HEK293 (cell line): ENCODE measurements around the gene ZNF653.

Experiments
- FEZF1 ChIP-seq: fragments of 450-650 bp; formaldehyde crosslinking; IDR thresholded peaks from 2 replicates; pipeline ENCODE4 v1.5.1; 2016; ENCODE audit warnings: missing biosample characterization, missing genetic modification characterization
- GLI2 ChIP-seq: fragments of 450-650 bp; formaldehyde crosslinking; IDR thresholded peaks from 2 replicates; pipeline ENCODE4; 2017; ENCODE audit warnings: missing biosample characterization, missing genetic modification characterization, low read depth, borderline replicate concordance
- HOXC10 ChIP-seq: sonication (generic); formaldehyde crosslinking; IDR thresholded peaks from 2 replicates; pipeline ENCODE4 v1.8.1; 2023; ENCODE audit warnings: mild to moderate bottlenecking, missing genetic modification reagents
- KLF1 ChIP-seq: fragments of 450-650 bp; formaldehyde crosslinking; IDR thresholded peaks from 2 replicates; pipeline ENCODE4 v1.5.1; 2016; ENCODE audit warnings: missing biosample characterization, missing genetic modification characterization
- REPIN1 ChIP-seq: fragments of 450-650 bp; formaldehyde crosslinking; IDR thresholded peaks from 2 replicates; pipeline ENCODE4 v1.5.1; 2017; ENCODE audit warnings: missing biosample characterization, missing genetic modification characterization, low read depth
- SALL2 ChIP-seq: fragments of 450-650 bp; formaldehyde crosslinking; IDR thresholded peaks from 2 replicates; pipeline ENCODE4 v1.5.0; 2017; ENCODE audit warnings: missing biosample characterization, mild to moderate bottlenecking, missing genetic modification characterization, borderline replicate concordance
- ZBTB1 ChIP-seq: fragments of 450-650 bp; formaldehyde crosslinking; IDR thresholded peaks from 2 replicates; pipeline ENCODE4 v1.5.1; 2016; ENCODE audit warnings: missing biosample characterization, missing genetic modification characterization
- ZBTB21 ChIP-seq: fragments of 450-650 bp; formaldehyde crosslinking; IDR thresholded peaks from 2 replicates; pipeline ENCODE4 v1.5.1; 2017; ENCODE audit warnings: missing biosample characterization, missing genetic modification characterization
- ZBTB8A ChIP-seq: fragments of 450-650 bp; formaldehyde crosslinking; IDR thresholded peaks from 2 replicates; pipeline ENCODE4 v1.5.1; 2016; ENCODE audit warnings: missing biosample characterization, missing genetic modification characterization
- ZNF138 ChIP-seq: fragments of 450-650 bp; formaldehyde crosslinking; IDR thresholded peaks from 2 replicates; pipeline ENCODE4 v1.5.1; 2016; ENCODE audit warnings: missing biosample characterization, missing genetic modification characterization, borderline replicate concordance
- ZNF155 ChIP-seq: fragments of 450-650 bp; formaldehyde crosslinking; IDR thresholded peaks from 2 replicates; pipeline ENCODE4 v1.5.1; 2016; ENCODE audit warnings: missing biosample characterization, missing genetic modification characterization
- ZNF174 ChIP-seq: fragments of 450-650 bp; formaldehyde crosslinking; IDR thresholded peaks from 2 replicates; pipeline ENCODE4 v1.5.0; 2017; ENCODE audit warnings: missing biosample characterization, mild to moderate bottlenecking, missing genetic modification characterization
- ZNF239 ChIP-seq: fragments of 450-650 bp; formaldehyde crosslinking; IDR thresholded peaks from 2 replicates; pipeline ENCODE4 v1.5.1; 2016; ENCODE audit warnings: missing biosample characterization, missing genetic modification characterization
- ZNF302 ChIP-seq: fragments of 450-650 bp; formaldehyde crosslinking; IDR thresholded peaks from 2 replicates; pipeline ENCODE4 v1.5.1; 2016; ENCODE audit warnings: missing biosample characterization, missing genetic modification characterization, low read depth
- ZNF37A ChIP-seq: fragments of 450-650 bp; IDR thresholded peaks from 2 replicates; pipeline ENCODE4 v1.5.1; 2018; ENCODE audit warnings: missing biosample characterization, missing genetic modification characterization
- ZNF391 ChIP-seq: fragments of 450-650 bp; formaldehyde crosslinking; IDR thresholded peaks from 2 replicates; pipeline ENCODE4 v1.5.1; 2016; ENCODE audit warnings: low read depth, missing biosample characterization, missing genetic modification characterization, borderline replicate concordance
- ZNF510 ChIP-seq: fragments of 450-650 bp; formaldehyde crosslinking; IDR thresholded peaks from 2 replicates; pipeline ENCODE4 v1.5.1; 2018; ENCODE audit warnings: mild to moderate bottlenecking, missing genetic modification characterization, missing biosample characterization; ENCODE audit not compliant: insufficient replicate concordance
- ZNF626 ChIP-seq: fragments of 450-650 bp; sonication (Bioruptor Pico); formaldehyde crosslinking; IDR thresholded peaks from 2 replicates; pipeline ENCODE4 v1.5.1; 2018; ENCODE audit warnings: missing biosample characterization, missing genetic modification characterization, inconsistent platforms
- ZNF654 ChIP-seq: fragments of 450-650 bp; formaldehyde crosslinking; IDR thresholded peaks from 2 replicates; pipeline ENCODE4 v1.5.1; 2016; ENCODE audit warnings: low read depth, missing biosample characterization, missing genetic modification characterization
- ZNF785 ChIP-seq: fragments of 450-650 bp; formaldehyde crosslinking; IDR thresholded peaks from 2 replicates; pipeline ENCODE4 v1.5.1; 2016; ENCODE audit warnings: missing biosample characterization, missing genetic modification characterization
- ZNF791 ChIP-seq: fragments of 450-650 bp; formaldehyde crosslinking; IDR thresholded peaks from 2 replicates; pipeline ENCODE4 v1.5.1; 2016; ENCODE audit warnings: missing biosample characterization, missing genetic modification characterization
- ZNF830 ChIP-seq: fragments of 450-650 bp; IDR thresholded peaks from 2 replicates; pipeline ENCODE4 v1.5.0; 2018; ENCODE audit warnings: missing biosample characterization, missing genetic modification characterization, low read depth, mild to moderate bottlenecking, moderate library complexity
- TF ChIP-seq, protein P1 (sequence below): fragments of 450-650 bp; formaldehyde crosslinking; IDR thresholded peaks from 2 replicates; pipeline ENCODE4 v1.5.1; 2016; ENCODE audit warnings: missing biosample characterization, missing genetic modification characterization
- TF ChIP-seq, protein P2 (sequence below): fragments of 450-650 bp; formaldehyde crosslinking; IDR thresholded peaks from 2 replicates; pipeline ENCODE4 v1.5.1; 2016; ENCODE audit warnings: missing biosample characterization, missing genetic modification characterization, borderline replicate concordance
- TF ChIP-seq, protein P3 (sequence below): fragments of 450-650 bp; formaldehyde crosslinking; IDR thresholded peaks from 2 replicates; pipeline ENCODE4 v1.5.1; 2016; ENCODE audit warnings: missing biosample characterization, missing genetic modification characterization
- TF ChIP-seq, protein P4 (sequence below): fragments of 450-650 bp; formaldehyde crosslinking; optimal IDR thresholded peaks from 2 replicates; pipeline ENCODE3; 2016; ENCODE audit warnings: missing biosample characterization, mild to moderate bottlenecking, missing genetic modification characterization
- TF ChIP-seq, protein P5 (sequence below): fragments of 450-650 bp; formaldehyde crosslinking; IDR thresholded peaks from 2 replicates; pipeline ENCODE4 v1.5.1; 2016; ENCODE audit warnings: missing biosample characterization, missing genetic modification characterization, low read depth
- TF ChIP-seq, protein P6 (sequence below): fragments of 450-650 bp; formaldehyde crosslinking; IDR thresholded peaks from 2 replicates; pipeline ENCODE4 v1.5.1; 2016; ENCODE audit warnings: missing biosample characterization, missing genetic modification characterization

The ZNF653 gene

DNA sequence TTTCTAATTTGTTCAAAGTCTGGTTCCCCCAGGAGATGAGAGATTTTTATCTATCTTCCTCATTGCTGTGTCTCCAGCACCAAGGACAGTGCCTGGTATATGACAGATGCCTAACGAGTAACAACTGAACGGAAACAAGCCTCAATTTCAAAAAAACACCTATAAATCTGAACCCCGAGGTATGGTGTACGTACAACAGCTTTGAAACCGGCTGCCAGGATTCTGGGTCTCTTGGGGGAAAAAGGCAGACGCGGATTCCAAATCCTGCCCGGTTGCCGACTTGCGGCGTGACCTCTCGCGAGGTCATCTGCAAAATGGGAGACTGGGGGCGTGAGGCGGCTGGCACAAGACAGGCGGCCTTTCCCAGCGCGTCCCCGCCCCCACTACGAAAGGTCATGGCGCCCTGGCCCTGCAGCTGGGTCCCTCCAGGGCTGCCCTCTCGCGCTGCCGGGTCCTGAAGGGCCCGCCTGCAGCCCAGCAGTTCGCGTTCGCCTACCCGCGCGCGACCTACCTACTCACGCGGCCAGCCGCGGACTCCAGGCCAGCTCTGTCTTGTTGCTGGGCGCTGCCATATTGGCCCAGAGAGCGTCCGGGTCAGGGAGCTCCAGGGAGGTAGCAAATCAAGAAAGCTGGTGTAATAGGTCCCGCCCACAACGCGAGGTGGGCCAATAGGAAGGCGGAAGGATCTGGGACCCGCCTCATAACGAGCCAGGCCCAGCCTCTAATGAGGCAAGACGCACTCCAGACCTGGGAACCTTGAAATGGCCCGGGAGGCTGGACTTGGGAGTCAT is 23.1 kb upstream of the ZNF653 start, which contains the start of gene ECSIT (continued):
- TF ChIP-seq ZNF174 (tag by site-specific recombination): no peak
- TF ChIP-seq HOXC10 (CRISPR knock-in tag): no peak
- no peak for TF ChIP-seq ZNF830 (tag by site-specific recombination)
- TF ChIP-seq ZNF785 (tag by site-specific recombination): no peak
- TF ChIP-seq REPIN1 (tag by site-specific recombination): no peak
- TF ChIP-seq, protein P1, sequence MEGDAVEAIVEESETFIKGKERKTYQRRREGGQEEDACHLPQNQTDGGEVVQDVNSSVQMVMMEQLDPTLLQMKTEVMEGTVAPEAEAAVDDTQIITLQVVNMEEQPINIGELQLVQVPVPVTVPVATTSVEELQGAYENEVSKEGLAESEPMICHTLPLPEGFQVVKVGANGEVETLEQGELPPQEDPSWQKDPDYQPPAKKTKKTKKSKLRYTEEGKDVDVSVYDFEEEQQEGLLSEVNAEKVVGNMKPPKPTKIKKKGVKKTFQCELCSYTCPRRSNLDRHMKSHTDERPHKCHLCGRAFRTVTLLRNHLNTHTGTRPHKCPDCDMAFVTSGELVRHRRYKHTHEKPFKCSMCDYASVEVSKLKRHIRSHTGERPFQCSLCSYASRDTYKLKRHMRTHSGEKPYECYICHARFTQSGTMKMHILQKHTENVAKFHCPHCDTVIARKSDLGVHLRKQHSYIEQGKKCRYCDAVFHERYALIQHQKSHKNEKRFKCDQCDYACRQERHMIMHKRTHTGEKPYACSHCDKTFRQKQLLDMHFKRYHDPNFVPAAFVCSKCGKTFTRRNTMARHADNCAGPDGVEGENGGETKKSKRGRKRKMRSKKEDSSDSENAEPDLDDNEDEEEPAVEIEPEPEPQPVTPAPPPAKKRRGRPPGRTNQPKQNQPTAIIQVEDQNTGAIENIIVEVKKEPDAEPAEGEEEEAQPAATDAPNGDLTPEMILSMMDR (tag by site-specific recombination): no peak
- TF ChIP-seq GLI2: no peak
- no peak for TF ChIP-seq FEZF1
- TF ChIP-seq, protein P2, sequence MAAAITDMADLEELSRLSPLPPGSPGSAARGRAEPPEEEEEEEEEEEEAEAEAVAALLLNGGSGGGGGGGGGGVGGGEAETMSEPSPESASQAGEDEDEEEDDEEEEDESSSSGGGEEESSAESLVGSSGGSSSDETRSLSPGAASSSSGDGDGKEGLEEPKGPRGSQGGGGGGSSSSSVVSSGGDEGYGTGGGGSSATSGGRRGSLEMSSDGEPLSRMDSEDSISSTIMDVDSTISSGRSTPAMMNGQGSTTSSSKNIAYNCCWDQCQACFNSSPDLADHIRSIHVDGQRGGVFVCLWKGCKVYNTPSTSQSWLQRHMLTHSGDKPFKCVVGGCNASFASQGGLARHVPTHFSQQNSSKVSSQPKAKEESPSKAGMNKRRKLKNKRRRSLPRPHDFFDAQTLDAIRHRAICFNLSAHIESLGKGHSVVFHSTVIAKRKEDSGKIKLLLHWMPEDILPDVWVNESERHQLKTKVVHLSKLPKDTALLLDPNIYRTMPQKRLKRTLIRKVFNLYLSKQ: no peak
- TF ChIP-seq, protein P3, sequence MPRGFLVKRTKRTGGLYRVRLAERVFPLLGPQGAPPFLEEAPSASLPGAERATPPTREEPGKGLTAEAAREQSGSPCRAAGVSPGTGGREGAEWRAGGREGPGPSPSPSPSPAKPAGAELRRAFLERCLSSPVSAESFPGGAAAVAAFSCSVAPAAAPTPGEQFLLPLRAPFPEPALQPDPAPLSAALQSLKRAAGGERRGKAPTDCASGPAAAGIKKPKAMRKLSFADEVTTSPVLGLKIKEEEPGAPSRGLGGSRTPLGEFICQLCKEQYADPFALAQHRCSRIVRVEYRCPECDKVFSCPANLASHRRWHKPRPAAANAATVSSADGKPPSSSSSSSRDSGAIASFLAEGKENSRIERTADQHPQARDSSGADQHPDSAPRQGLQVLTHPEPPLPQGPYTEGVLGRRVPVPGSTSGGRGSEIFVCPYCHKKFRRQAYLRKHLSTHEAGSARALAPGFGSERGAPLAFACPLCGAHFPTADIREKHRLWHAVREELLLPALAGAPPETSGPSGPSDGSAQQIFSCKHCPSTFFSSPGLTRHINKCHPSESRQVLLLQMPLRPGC (tag by site-specific recombination): no peak
- peak; percentile 37; the same call in 1 of the 2 replicates for TF ChIP-seq KLF1
- no peak for TF ChIP-seq ZBTB1
- TF ChIP-seq ZNF510 (tag by site-specific recombination): no peak
- TF ChIP-seq ZNF302: no peak
- TF ChIP-seq, protein P4, sequence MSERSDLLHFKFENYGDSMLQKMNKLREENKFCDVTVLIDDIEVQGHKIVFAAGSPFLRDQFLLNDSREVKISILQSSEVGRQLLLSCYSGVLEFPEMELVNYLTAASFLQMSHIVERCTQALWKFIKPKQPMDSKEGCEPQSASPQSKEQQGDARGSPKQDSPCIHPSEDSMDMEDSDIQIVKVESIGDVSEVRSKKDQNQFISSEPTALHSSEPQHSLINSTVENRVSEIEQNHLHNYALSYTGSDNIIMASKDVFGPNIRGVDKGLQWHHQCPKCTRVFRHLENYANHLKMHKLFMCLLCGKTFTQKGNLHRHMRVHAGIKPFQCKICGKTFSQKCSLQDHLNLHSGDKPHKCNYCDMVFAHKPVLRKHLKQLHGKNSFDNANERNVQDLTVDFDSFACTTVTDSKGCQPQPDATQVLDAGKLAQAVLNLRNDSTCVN (tag by site-specific recombination): peak; percentile 92
- no peak for TF ChIP-seq ZNF37A (tag by site-specific recombination)
- peak; percentile 19; the same call in 1 of the 2 replicates for TF ChIP-seq ZNF391 (tag by site-specific recombination)
- no peak for TF ChIP-seq ZNF791 (tag by site-specific recombination)
- TF ChIP-seq, protein P5, sequence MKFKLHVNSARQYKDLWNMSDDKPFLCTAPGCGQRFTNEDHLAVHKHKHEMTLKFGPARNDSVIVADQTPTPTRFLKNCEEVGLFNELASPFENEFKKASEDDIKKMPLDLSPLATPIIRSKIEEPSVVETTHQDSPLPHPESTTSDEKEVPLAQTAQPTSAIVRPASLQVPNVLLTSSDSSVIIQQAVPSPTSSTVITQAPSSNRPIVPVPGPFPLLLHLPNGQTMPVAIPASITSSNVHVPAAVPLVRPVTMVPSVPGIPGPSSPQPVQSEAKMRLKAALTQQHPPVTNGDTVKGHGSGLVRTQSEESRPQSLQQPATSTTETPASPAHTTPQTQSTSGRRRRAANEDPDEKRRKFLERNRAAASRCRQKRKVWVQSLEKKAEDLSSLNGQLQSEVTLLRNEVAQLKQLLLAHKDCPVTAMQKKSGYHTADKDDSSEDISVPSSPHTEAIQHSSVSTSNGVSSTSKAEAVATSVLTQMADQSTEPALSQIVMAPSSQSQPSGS (tag by site-specific recombination): no peak
- TF ChIP-seq ZBTB21 (tag by site-specific recombination): no peak
- no peak; the same call in 1 of the 2 replicates for TF ChIP-seq ZBTB8A (tag by site-specific recombination)
- no peak for TF ChIP-seq ZNF626
- TF ChIP-seq, protein P6, sequence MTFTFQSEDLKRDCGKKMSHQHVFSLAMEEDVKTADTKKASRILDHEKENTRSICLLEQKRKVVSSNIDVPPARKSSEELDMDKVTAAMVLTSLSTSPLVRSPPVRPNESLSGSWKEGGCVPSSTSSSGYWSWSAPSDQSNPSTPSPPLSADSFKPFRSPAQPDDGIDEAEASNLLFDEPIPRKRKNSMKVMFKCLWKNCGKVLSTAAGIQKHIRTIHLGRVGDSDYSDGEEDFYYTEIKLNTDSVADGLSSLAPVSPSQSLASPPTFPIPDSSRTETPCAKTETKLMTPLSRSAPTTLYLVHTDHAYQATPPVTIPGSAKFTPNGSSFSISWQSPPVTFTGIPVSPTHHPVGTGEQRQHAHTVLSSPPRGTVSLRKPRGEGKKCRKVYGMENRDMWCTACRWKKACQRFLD: no peak
- TF ChIP-seq SALL2 (tag by site-specific recombination): no peak
- TF ChIP-seq ZNF239 (tag by site-specific recombination): no peak
- TF ChIP-seq ZNF654 (tag by site-specific recombination): no peak
- no peak for TF ChIP-seq ZNF155 (tag by site-specific recombination)
- TF ChIP-seq ZNF138: no peak
